HG02981 (cell line): ENCODE data around the gene GNG8.

Source experiments
- ATAC-seq: cut with Tn5 transposase; IDR thresholded peaks from one replicate; pipeline ENCODE4 v1.9.1; 2021; ENCODE audit warnings: mild to moderate bottlenecking, moderate library complexity; ENCODE audit not compliant: unreplicated experiment

Gene GNG8

GRCh38 chr19:46635920-46636761 lies at the start of gene GNG8:
TSS of gene GNG8 (minus strand) at chr19:46636202. CDS start at chr19:46634682, 1,520 bp downstream.
- ATAC-seq, result no peak

GRCh38 chr19:46685189-46685588 lies 49.2 kb upstream of the GNG8 start:
- ATAC-seq, result no peak

- no peak for ATAC-seq
These were observed 42.2 kb upstream of the GNG8 start for GRCh38 chr19:46678110-46678732.

- ATAC-seq, result no peak
These were observed 38.6 kb upstream of the GNG8 start for GRCh38 chr19:46674416-46675178.

DNA sequence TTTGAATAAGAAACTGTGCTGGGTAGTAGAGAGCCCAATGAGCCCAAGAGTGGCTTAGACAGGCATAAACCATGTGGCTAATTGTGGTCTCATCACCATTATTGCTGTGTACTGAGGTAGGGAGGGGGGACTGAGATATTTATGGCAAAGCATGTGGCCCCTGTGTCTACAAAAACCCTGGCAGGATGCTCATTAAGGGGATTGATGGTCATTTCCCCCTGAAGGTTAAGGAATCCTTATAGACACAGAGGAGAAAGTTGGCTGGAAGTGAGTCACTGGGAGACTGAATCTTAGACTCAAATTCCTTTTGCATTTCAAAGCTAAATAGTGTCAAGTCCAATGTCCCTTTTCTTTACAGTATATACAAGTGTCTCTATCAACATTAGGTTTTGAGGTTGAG lies 34.8 kb upstream of the GNG8 start:
- no peak for ATAC-seq

GRCh38 chr19:46668662-46669061 lies 32.7 kb upstream of the GNG8 start:
- ATAC-seq, result no peak

DNA sequence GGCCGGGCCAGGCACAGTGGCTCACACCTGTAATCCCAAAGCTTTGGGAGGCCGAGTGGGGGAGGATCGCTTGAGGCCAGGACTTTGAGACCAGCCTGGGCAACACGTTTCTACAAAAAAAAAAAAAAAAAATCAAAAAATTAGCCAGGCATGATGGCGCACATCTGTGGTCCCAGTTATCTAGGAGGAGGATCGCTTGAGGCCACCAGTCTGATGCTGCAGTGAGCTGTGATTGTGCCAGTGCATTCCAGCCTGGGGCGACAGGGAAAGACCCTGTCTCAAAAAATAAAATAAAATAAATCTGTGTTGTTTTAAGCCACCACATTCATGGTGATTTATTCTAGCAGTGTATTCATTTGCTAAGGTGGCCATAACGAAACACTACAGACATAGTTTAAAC lies 29.1 kb upstream of the GNG8 start:
- no peak for ATAC-seq

- no peak for ATAC-seq
These were observed 26.0 kb upstream of the GNG8 start for GRCh38 chr19:46661735-46662592.

GRCh38 chr19:46661020-46661731 lies 25.2 kb upstream of the GNG8 start, which contains the start of gene DACT3:
TSS of gene DACT3 (minus strand) at chr19:46661182. CDS start at chr19:46661064, 118 bp downstream.
- ATAC-seq, result peak; percentile 87

GRCh38 chr19:46660551-46661019 lies 24.6 kb upstream of the GNG8 start:
- peak; percentile 1 for ATAC-seq

DNA sequence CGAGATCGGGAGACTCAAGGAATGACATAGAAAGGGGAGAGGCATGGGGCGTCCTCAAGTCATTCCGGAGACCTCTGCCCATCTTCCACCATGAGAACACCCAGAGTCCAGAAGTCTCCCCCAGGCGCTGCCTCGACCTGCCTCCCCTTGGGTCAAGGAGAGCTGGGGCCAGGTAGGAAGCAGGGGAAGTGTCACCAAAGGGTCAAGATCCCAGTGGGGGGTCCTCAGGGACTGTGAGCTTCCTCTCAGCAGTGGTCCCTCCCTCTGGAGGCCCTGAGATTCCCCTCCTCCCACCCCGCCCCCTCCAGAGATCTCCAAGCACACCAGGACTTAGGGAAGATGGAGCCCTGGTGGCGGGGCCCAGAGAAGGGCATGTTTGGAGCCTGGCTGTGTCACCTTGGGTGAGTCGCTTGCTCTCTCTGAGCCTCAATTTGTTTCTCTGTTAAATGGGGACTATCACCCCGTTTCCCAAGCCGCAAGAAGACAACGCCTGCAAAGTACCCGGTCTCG lies 24.1 kb upstream of the GNG8 start:
- no peak for ATAC-seq

- ATAC-seq, result no peak
These were observed 23.4 kb upstream of the GNG8 start for GRCh38 chr19:46659151-46660007.

- ATAC-seq, result no peak
These were observed 20.5 kb upstream of the GNG8 start for GRCh38 chr19:46656541-46656940.

DNA sequence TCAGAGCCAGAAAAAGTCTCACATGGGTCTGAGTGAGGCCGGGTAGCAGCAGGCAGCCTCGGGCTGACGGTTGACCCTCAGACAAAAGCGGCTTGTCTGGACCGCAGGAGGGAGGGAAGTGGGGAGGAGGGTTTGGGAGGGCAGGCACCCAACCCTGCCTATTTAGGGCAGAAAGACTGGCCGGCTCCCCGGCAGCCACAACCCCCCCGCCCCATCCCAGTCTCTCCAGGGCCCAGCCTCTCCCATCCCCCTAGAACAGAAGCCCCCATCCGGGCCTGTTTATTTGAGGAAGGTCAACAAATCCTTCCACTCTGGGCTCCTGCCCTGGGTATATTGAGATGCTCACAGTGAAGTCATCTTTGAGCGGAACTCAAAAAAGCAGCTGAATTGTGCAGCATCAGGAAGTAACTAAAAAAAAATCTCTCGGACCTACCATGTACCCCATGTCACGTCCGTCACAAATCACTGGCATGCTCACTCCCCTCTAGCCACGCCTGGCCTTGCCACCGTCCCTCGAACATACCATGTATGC lies 18.7 kb upstream of the GNG8 start:
- ATAC-seq, result no peak

- ATAC-seq, result no peak
These were observed 14.4 kb upstream of the GNG8 start for GRCh38 chr19:46650445-46650844.

DNA sequence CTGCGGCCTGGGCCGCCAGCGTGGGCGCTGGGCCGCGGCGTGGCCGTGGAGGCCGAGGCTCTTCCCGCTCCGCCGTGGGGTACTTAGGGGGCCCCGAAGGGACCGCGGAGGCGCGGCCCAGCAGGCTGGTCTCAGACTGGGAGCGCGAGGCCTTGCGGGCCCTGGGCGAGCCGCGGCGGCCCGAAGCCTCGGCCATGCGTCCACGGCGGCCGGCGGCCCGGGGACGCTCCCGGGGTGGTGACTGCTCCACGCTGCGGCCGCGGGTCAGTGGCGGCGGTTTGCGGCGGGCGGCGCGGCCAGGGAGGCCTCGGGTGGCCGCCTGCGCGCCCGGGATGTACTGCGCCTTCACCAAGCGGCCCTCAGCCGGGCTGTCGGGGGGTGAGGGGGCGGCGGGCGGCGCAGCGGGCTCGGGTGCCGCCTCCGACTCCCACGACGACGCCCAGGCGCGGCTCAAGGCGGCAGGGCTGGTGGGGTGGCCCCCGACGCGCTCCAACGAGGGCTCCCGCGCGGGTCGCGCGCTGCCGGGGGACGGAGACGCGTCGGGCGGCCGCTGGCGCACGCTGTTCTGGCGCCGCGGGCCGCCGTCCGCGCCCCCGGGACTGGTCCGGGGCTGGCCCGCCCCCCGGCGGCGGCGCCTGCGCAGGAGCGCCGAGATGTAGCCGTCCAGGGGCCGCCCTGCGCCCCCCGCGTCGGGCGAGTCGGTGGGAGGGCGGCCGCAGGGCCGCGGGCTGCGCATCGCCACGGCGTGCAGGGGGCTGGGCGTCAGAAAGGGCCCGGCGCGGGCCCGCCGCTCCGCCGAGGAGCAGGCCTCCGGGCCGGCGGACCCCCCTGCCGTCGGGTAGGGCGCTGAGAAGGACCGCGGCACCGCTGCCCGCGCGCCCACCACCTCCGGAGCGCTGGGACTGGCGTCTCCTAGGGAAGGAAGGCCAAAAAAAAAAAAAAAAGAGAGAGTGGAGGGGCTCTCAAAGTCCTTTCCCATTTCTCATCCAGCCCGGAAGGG lies 13.3 kb upstream of the GNG8 start:
- no peak for ATAC-seq
